Astrocyte of the cerebellum (primary cell): ENCODE measurements around the gene ESPL1.

Source experiments
- DNase-seq: peaks from one replicate; pipeline ENCODE4 v3.0.0-alpha.2; 2011; ENCODE audit warnings: low read depth
- H3K4me3 ChIP-seq: 2 replicates; pipeline ENCODE4 v1.5.1; 2011; ENCODE audit warnings: mild to moderate bottlenecking, low read depth, low read length, moderate library complexity
- in situ Hi-C: cut with HindIII; loops from 2 replicates; pipeline ENCODE4 v1.10.0; 2017; ENCODE audit warnings: low sequenced_read_pairs
- TF ChIP-seq, protein P1 (sequence below): IDR thresholded peaks from 2 replicates; pipeline ENCODE4 v1.5.1; 2012; ENCODE audit warnings: low read length, low read depth, moderate library complexity, mild to moderate bottlenecking; ENCODE audit errors: missing control alignments

Gene ESPL1

DNA sequence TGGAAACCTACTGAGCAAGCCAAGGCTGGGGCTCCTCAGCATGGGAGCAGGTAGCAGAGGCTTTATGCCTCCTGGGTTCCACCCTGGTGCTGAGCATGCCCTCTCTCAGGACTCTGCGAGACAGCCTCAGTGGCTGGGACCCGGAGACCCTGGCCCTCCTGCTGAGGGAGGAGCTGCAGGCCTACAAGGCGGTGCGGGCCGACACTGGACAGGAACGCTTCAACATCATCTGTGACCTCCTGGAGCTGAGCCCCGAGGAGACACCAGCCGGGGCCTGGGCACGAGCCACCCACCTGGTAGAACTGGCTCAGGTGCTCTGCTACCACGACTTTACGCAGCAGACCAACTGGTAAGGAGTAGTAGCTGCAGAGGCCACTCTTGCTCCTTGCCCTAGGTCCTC, 8.4 kb downstream of the ESPL1 start:
- no peak overlapping the region for H3K4me3 ChIP-seq
- TF ChIP-seq, protein P1, sequence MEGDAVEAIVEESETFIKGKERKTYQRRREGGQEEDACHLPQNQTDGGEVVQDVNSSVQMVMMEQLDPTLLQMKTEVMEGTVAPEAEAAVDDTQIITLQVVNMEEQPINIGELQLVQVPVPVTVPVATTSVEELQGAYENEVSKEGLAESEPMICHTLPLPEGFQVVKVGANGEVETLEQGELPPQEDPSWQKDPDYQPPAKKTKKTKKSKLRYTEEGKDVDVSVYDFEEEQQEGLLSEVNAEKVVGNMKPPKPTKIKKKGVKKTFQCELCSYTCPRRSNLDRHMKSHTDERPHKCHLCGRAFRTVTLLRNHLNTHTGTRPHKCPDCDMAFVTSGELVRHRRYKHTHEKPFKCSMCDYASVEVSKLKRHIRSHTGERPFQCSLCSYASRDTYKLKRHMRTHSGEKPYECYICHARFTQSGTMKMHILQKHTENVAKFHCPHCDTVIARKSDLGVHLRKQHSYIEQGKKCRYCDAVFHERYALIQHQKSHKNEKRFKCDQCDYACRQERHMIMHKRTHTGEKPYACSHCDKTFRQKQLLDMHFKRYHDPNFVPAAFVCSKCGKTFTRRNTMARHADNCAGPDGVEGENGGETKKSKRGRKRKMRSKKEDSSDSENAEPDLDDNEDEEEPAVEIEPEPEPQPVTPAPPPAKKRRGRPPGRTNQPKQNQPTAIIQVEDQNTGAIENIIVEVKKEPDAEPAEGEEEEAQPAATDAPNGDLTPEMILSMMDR, result no peak
- DNase-seq, result no peak
- in situ Hi-C loops, result no loop called here

DNA sequence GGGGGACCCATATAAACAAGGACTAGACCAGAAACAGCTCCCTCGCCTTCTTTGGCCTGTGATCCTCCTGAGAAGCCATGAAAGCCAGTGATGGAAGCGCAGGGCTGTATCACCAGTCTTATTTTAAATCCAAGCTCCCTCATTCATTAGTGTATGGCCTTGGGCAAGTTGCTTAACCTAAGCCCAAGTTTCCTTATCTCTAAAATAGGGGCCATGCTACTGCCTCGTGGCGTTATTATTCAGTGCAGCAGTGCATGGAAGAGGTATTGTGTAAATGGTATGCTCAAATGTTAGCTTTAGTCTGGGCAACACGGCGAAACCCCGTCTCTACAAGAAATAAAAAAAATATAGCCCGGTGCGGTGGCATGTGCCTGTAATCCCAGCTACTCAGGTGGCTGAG, 9.9 kb downstream of the ESPL1 start:
- in situ Hi-C loops, result no loop called here

DNA sequence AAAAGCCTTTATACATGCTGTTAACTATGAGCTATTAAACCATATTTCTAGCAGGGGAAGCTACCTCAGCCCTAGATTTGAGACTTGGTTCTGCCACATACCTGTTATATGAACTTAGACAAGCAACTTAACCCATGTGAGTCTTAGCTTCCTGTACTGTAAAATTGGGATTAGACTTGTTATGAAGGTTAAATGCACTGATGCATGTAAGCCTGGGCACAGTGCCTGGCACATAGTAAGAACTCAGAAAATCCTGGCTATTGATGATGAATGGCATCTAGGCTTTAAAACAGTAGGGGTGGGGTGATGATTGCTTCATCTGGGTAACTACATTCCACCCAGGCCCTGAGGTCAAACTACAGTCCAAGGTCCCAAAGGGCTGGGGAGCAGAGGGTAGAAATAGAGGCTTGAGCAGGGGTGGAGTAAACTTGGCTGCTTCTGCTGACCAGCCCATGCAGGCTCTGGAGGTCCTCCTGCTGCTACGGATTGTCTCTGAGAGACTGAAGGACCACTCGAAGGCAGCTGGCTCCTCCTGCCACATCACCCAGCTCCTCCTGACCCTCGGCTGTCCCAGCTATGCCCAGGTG, 11.3 kb downstream of the ESPL1 start:
- in situ Hi-C loops, result no loop called here
- TF ChIP-seq, protein P1, result no peak
- no peak overlapping the region for H3K4me3 ChIP-seq
- no peak for DNase-seq

More for the DNA sequence above, 9.9 kb downstream of the ESPL1 start:
- no peak overlapping the region for H3K4me3 ChIP-seq
- DNase-seq, result no peak
- TF ChIP-seq, protein P1, result no peak

DNA sequence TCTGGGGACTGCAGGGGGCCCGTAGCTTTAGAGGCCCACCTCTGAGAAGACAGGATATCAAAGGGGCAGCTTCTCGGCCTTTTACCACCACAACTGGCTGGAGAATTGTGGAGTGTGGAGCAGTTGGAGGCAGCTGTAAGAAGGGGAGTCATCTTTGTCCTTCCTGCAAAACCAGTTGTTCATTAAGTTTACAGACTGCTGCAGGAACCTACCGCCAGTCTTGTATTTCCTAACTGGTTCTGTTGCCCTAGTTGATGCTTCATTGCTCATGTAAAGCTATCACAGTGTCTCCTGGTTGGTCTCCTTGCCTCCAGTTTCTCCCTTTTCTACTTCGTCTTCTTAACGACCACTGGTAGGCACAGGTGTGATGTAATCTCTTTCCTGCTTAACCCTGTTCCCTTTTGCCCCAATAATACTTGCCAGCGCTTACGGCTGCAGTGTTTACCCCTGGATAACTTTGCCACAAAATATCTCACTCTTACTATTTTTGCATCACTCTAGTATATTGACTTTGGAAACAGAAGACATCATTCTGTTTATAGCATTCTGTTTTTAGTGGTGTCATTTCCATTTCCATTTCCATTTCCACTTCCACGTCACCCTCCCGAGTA, 11.9 kb downstream of the ESPL1 start:
- in situ Hi-C loops, result no loop called here
- no peak overlapping the region for H3K4me3 ChIP-seq
- DNase-seq, result no peak
- TF ChIP-seq, protein P1, result no peak

DNA sequence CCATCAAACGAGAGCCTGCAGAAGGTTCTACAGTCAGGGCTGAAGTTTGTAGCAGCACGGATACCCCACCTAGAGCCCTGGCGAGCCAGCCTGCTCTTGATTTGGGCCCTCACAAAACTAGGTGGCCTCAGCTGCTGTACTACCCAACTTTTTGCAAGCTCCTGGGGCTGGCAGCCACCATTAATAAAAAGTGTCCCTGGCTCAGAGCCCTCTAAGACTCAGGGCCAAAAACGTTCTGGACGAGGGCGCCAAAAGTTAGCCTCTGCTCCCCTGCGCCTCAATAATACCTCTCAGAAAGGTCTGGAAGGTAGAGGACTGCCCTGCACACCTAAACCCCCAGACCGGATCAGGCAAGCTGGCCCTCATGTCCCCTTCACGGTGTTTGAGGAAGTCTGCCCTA, 18.3 kb downstream of the ESPL1 start:
- in situ Hi-C loops, result loop anchor here (5.0 kb wide), 1 partner anchor 199 kb away; no protein-coding TSS in a partner anchor
- H3K4me3 ChIP-seq, result no peak overlapping the region
- no peak for DNase-seq
- TF ChIP-seq, protein P1, result no peak

DNA sequence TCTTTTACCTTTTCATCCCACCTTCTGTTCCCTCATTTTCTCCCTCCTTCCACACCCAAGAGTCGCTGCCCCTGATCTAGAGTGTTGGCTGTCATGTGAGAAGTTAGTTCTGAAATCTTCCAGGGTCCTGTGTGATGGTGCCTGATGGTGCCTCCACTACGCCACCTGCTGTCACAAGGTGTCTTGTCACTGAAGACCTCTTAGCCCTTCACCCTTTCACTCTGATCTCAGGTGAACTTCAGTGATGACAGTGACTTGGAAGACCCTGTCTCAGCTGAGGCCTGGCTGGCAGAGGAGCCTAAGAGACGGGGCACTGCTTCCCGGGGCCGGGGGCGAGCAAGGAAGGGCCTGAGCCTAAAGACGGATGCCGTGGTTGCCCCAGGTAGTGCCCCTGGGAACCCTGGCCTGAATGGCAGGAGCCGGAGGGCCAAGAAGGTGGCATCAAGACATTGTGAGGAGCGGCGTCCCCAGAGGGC, 19.7 kb downstream of the ESPL1 start:
- H3K4me3 ChIP-seq, result no peak overlapping the region
- TF ChIP-seq, protein P1, result peak; percentile 65
- in situ Hi-C loops, result loop anchor here (5.0 kb wide), 1 partner anchor 200 kb away; no protein-coding TSS in a partner anchor
- DNase-seq, result peak; percentile 34
